Measurements from ENCODE around the gene MGST2. TPM values are rescaled to one million over a fixed set of nuclear protein-coding genes. Genes with fewer than 3 reads are reported as not detected.

MGST2 gene
- polyA plus RNA-seq, 1 donor from 2014 or later = 2.0 TPM

- TF ChIP-seq EZH2 (IDR thresholded peaks at IDR 0.05; ENCODE audit: borderline replicate concordance, insufficient read depth, low read length, poor library complexity, severe bottlenecking) (no peak), SMC3 (conservative IDR thresholded peaks at IDR 0.05; ENCODE audit: poor library complexity) (no peak), EP300 (conservative IDR thresholded peaks at IDR 0.05; ENCODE audit: poor library complexity, severe bottlenecking) (no peak), MXI1 (conservative IDR thresholded peaks at IDR 0.05; ENCODE audit: poor library complexity, severe bottlenecking) (no peak), RAD21 (conservative IDR thresholded peaks at IDR 0.05) (no peak), POLR2AphosphoS5 (IDR thresholded peaks at IDR 0.05) (no peak), CTCF (IDR thresholded peaks at IDR 0.05; ENCODE audit: poor library complexity, severe bottlenecking) (no peak), TAF1 (IDR thresholded peaks at IDR 0.05; ENCODE audit: low read depth) (no peak), REST (IDR thresholded peaks at IDR 0.05; ENCODE audit: borderline replicate concordance) (no peak)
- Histone ChIP-seq H3K27me3 (ENCODE audit: insufficient read depth, low read depth, low read length) (no peaks in the 10 kb centered on the region), H4K20me1 (ENCODE audit: insufficient read depth) (no peaks in the 10 kb centered on the region), H3K27ac (ENCODE audit: low read length) (no peak overlapping the region), H3K4me3 (ENCODE audit: low read length) (no peak overlapping the region), H3K9me2 (ENCODE audit: insufficient read depth, low read length) (no peaks in the 10 kb centered on the region), H3F3A (ENCODE audit: insufficient read depth, low read length, poor library complexity, severe bottlenecking) (no peaks in the 10 kb centered on the region), H3K4me2 (ENCODE audit: low read length) (no peak overlapping the region), H2AFZ (ENCODE audit: low read depth, low read length) (no peak overlapping the region), H3K36me3 (ENCODE audit: insufficient read depth, low read length) (no peaks in the 10 kb centered on the region), H3K9ac (ENCODE audit: low read length) (no peak overlapping the region), H3K79me2 (replicated peaks; ENCODE audit: insufficient read depth, low read length) (no peaks in the 10 kb centered on the region), H3K9me3 (ENCODE audit: low read length) (no peaks in the 10 kb centered on the region)
Observed at GRCh38 chr4:139629436-139630125, 36.0 kb upstream of the MGST2 start.

- H3F3A ChIP-seq (ENCODE audit: insufficient read depth, low read length, poor library complexity, severe bottlenecking) = no peaks in the 10 kb centered on the region
- no peaks in the 10 kb centered on the region for H3K79me2 ChIP-seq (replicated peaks; ENCODE audit: insufficient read depth, low read length)
- no peak overlapping the region for H3K27ac ChIP-seq (ENCODE audit: low read length)
- no peak overlapping the region for H3K4me3 ChIP-seq (ENCODE audit: low read length)
- no peak overlapping the region for H3K9ac ChIP-seq (ENCODE audit: low read length)
- no peaks in the 10 kb centered on the region for H3K9me3 ChIP-seq (ENCODE audit: low read length)
- no peaks in the 10 kb centered on the region for H3K9me2 ChIP-seq (ENCODE audit: insufficient read depth, low read length)
- no peaks in the 10 kb centered on the region for H4K20me1 ChIP-seq (ENCODE audit: insufficient read depth)
- no peak overlapping the region for H2AFZ ChIP-seq (ENCODE audit: low read depth, low read length)
- no peaks in the 10 kb centered on the region for H3K27me3 ChIP-seq (ENCODE audit: insufficient read depth, low read depth, low read length)
- TF ChIP-seq POLR2AphosphoS5 (IDR thresholded peaks at IDR 0.05) (no peak), SMC3 (conservative IDR thresholded peaks at IDR 0.05; ENCODE audit: poor library complexity) (no peak), TAF1 (IDR thresholded peaks at IDR 0.05; ENCODE audit: low read depth) (no peak), MXI1 (conservative IDR thresholded peaks at IDR 0.05; ENCODE audit: poor library complexity, severe bottlenecking) (no peak), EZH2 (IDR thresholded peaks at IDR 0.05; ENCODE audit: borderline replicate concordance, insufficient read depth, low read length, poor library complexity, severe bottlenecking) (no peak), EP300 (conservative IDR thresholded peaks at IDR 0.05; ENCODE audit: poor library complexity, severe bottlenecking) (no peak)
- no peak overlapping the region for H3K4me2 ChIP-seq (ENCODE audit: low read length)
- H3K36me3 ChIP-seq (ENCODE audit: insufficient read depth, low read length) = no peaks in the 10 kb centered on the region
Observed at GRCh38 chr4:139630126-139630495, 35.5 kb upstream of the MGST2 start.

All from neural cell (in vitro differentiated cells).